Mesothelial cell of epicardium (in vitro differentiated cells): Measurements from ENCODE around the gene NUP93. TPM values are rescaled to one million over a fixed set of nuclear protein-coding genes. Genes with fewer than 3 reads are reported as not detected.

Source experiments
- DNase-seq, 2 experiments: peaks; one replicate each; pipeline ENCODE4 v3.0.0; 2021; ENCODE audit warnings: low spot score in 2 of 2; ENCODE audit not compliant: unreplicated experiment in 2 of 2
- H3K27ac Mint-ChIP-seq: 2 replicates; pipeline ENCODE4 v1.8.0; 2021; ENCODE audit warnings: mixed read lengths
- H3K27me3 Mint-ChIP-seq: 2 replicates; pipeline ENCODE4 v1.8.0; 2021; ENCODE audit warnings: low read depth, mixed read lengths
- H3K36me3 Mint-ChIP-seq: 2 replicates; pipeline ENCODE4 v1.8.0; 2021; ENCODE audit warnings: mixed read lengths
- H3K4me1 Mint-ChIP-seq: 2 replicates; pipeline ENCODE4 v1.8.0; 2021; ENCODE audit warnings: mixed read lengths
- H3K4me3 Mint-ChIP-seq: 2 replicates; pipeline ENCODE4 v1.8.0; 2021; ENCODE audit warnings: mild to moderate bottlenecking, moderate library complexity, mixed read lengths
- H3K9me3 Mint-ChIP-seq: 2 replicates; pipeline ENCODE4 v1.8.0; 2021; ENCODE audit warnings: mixed read lengths
- total RNA-seq: library from RNA; stranded (reverse); gene quantifications from 3 replicates; pipeline ENCODE4 v1.2.1, GENCODE V29; 2021
- TF ChIP-seq, protein P1 (sequence below): fragments of 200-600 bp; sonication (generic); IDR thresholded peaks from one replicate; pipeline ENCODE4 v1.5.0; 2021; ENCODE audit warnings: antibody characterized with exemption; ENCODE audit not compliant: unreplicated experiment

Gene NUP93
- total RNA-seq, 1 donor from 2014 or later = 74.6 TPM

DNA sequence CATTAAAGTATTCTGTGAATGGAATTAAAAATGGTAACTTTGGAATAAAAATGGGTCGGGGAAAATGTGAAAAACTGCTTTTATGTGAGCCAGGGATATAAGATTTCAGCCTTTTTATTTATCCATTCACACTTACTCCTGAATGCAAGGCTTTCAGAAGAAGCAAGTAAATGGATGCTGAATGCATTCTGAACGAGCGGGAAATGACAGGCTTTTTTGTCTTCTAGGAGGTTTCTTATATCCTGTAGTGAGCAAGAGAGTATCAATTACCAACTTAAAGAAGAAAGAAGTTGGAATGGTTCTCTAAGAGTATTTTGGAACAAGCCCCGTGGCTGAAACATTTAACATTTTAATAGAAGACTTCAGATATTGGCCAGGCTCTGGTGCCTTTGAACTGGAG is 36.0 kb downstream of the NUP93 start:
- H3K36me3 Mint-ChIP-seq = peaks cover 7% of the 10 kb centered on the region
- H3K27ac Mint-ChIP-seq = no peak overlapping the region
- peaks cover 25% of the 10 kb centered on the region for H3K4me1 Mint-ChIP-seq
- DNase-seq = no peak
- H3K4me3 Mint-ChIP-seq = no peak overlapping the region
- no peaks in the 10 kb centered on the region for H3K9me3 Mint-ChIP-seq
- no peaks in the 10 kb centered on the region for H3K27me3 Mint-ChIP-seq
- TF ChIP-seq, protein P1, sequence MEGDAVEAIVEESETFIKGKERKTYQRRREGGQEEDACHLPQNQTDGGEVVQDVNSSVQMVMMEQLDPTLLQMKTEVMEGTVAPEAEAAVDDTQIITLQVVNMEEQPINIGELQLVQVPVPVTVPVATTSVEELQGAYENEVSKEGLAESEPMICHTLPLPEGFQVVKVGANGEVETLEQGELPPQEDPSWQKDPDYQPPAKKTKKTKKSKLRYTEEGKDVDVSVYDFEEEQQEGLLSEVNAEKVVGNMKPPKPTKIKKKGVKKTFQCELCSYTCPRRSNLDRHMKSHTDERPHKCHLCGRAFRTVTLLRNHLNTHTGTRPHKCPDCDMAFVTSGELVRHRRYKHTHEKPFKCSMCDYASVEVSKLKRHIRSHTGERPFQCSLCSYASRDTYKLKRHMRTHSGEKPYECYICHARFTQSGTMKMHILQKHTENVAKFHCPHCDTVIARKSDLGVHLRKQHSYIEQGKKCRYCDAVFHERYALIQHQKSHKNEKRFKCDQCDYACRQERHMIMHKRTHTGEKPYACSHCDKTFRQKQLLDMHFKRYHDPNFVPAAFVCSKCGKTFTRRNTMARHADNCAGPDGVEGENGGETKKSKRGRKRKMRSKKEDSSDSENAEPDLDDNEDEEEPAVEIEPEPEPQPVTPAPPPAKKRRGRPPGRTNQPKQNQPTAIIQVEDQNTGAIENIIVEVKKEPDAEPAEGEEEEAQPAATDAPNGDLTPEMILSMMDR = no peak

DNA sequence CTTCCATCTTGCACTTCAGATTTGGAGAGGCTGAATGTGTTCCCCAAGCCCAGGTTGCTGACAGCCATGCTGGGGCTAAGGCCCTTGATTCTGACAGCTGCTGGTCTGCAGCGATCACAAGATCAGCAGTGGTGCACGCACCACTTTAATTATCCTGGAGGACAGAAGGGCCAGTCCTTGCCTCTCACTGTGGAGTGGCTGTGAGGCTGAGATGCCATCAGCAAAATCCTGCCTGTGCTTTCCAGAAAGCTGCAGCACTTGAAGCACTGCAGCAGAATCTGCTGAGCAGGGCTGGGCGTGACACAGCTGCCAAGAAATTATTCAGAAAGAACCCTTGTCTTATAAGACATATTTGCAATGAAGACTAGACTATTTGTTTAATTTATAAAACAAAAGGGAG is 37.1 kb downstream of the NUP93 start:
- TF ChIP-seq, protein P1 = no peak
- DNase-seq = no peak
- no peaks in the 10 kb centered on the region for H3K9me3 Mint-ChIP-seq
- H3K4me3 Mint-ChIP-seq = no peak overlapping the region
- H3K27ac Mint-ChIP-seq = no peak overlapping the region
- no peaks in the 10 kb centered on the region for H3K27me3 Mint-ChIP-seq
- H3K4me1 Mint-ChIP-seq = peaks cover 30% of the 10 kb centered on the region
- peaks cover 3% of the 10 kb centered on the region for H3K36me3 Mint-ChIP-seq

DNA sequence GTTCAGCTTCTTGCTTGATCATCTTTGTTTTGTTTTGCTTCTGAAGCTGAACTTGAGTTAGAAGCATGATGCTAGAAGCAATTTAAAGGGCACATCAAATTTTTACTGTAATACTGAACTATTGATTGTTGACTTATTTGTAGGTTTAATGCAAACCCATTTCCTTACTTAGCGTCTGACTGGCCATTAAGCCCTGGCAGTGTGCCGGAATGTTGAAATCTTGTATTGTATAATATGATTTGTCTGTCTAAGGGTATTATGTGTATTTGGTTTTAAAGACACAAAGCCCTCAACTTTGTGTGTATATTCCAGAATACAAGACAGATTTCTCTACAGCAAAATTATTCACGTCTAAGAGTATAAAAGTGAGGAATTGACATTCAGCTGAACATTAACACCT is 39.7 kb downstream of the NUP93 start:
- Mint-ChIP-seq H3K4me1 (peaks cover 40% of the 10 kb centered on the region), H3K36me3 (no peaks in the 10 kb centered on the region), H3K4me3 (no peak overlapping the region), H3K27ac (no peak overlapping the region), H3K9me3 (no peaks in the 10 kb centered on the region), H3K27me3 (no peaks in the 10 kb centered on the region)
- DNase-seq = no peak
- TF ChIP-seq, protein P1 = no peak

DNA sequence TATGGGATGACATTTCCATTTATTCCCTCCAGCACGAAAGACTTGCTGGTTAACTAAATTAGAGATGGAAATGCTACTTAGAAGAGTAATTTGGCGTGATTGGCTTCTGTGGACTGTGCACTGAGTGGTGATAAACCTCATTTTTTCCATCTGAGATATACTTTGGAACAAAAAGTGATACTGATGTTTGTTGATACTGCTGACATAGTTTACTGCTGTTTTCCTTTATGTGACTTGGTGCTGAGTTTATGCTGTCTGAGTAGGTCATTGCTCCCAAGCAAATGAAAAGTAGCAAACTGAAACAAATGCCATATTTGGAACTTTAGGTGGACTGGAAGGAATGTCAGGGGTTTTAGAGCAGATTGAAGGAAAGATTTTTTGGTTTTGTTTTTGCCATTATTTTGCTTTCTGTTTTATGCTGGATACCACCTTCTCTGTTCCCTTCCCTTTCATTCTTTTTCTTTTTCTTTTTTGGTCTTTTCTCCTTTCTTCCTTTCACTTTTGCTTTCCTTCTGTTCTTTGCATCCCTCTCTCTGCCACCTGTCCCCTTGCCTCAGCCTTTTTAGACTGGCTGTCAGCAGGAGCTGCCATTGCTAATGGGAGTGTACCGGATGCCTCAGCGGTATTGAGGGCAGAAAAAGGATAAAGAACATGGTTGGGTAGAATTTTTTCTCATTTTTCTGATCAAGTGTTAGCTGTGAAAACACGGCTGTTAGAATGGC is 41.8 kb downstream of the NUP93 start:
- H3K9me3 Mint-ChIP-seq = no peaks in the 10 kb centered on the region
- TF ChIP-seq, protein P1 = no peak

DNA sequence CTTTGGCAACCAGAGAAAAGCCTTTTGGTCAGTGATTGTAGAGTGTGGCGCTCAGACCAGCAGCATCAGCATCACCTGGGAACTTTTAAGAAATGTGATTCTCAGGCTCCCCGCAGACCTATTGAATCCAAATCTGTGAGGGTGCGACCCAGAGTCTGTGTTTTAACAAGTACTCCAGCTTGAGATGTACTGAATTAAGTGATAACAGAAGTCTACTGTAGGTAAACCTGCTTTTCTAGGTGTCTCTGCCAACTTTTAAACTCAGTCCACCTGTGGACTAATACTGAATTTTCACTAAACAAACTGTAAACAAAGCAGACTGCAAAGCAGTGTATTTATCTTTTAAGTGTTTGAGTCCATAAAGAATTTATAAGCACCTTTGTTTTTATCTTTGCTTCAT is 43.6 kb downstream of the NUP93 start:
- Mint-ChIP-seq H3K36me3 (no peaks in the 10 kb centered on the region), H3K9me3 (no peaks in the 10 kb centered on the region), H3K27ac (no peak overlapping the region), H3K27me3 (peaks cover 4% of the 10 kb centered on the region), H3K4me3 (no peak overlapping the region), H3K4me1 (peaks cover 40% of the 10 kb centered on the region)
- DNase-seq = no peak
- TF ChIP-seq, protein P1 = no peak

More for the DNA sequence above, 41.8 kb downstream of the NUP93 start:
- H3K27ac Mint-ChIP-seq = no peak overlapping the region
- H3K4me3 Mint-ChIP-seq = no peak overlapping the region
- H3K27me3 Mint-ChIP-seq = no peaks in the 10 kb centered on the region
- H3K36me3 Mint-ChIP-seq = no peaks in the 10 kb centered on the region
- H3K4me1 Mint-ChIP-seq = peaks cover 42% of the 10 kb centered on the region
- no peak for DNase-seq
